Thyroid gland (tissue), 4 donors: ENCODE data around the gene AIG1.

ENCODE experiments used
- POLR2A ChIP-seq, 2 donors: fragments of 450-650 bp; IDR thresholded peaks; one replicate each; pipeline ENCODE4 v1.6.1; 2017; ENCODE audit warnings: antibody characterized with exemption in 2 of 2, mild to moderate bottlenecking in 2 of 2, moderate library complexity in 1 of 2
- TF ChIP-seq, protein P1 (sequence below), 6 experiments: fragments of 200-600 bp in 3 of 6; fragments of 450-650 bp in 3 of 6; sonication (generic) in 3 of 6; IDR thresholded peaks; one replicate each; pipeline ENCODE4 v1.5.1; 2016 to 2019; ENCODE audit warnings: antibody characterized with exemption in 6 of 6, mild to moderate bottlenecking in 2 of 6, inconsistent platforms in 1 of 6, moderate library complexity in 1 of 6

DNA sequence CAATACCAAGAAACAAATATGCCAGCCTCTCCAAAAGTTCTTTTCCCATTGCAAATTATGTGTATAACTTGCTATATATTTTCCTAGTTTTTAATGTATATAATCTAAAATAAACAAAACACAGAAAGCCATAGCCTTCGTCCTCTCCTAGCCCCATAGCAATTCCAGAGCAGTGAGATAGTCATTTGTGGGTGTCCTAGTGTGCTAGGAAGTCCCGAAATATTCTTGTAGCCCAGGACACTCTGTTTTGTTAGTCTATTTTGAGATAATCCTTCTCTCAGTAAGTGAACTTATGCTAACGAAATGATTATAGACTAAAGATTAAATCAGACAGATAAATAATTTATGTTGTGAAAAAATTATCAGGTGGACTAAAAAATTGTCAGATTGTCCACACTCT lies 90.7 kb downstream of the AIG1 start:
- TF ChIP-seq, protein P1, sequence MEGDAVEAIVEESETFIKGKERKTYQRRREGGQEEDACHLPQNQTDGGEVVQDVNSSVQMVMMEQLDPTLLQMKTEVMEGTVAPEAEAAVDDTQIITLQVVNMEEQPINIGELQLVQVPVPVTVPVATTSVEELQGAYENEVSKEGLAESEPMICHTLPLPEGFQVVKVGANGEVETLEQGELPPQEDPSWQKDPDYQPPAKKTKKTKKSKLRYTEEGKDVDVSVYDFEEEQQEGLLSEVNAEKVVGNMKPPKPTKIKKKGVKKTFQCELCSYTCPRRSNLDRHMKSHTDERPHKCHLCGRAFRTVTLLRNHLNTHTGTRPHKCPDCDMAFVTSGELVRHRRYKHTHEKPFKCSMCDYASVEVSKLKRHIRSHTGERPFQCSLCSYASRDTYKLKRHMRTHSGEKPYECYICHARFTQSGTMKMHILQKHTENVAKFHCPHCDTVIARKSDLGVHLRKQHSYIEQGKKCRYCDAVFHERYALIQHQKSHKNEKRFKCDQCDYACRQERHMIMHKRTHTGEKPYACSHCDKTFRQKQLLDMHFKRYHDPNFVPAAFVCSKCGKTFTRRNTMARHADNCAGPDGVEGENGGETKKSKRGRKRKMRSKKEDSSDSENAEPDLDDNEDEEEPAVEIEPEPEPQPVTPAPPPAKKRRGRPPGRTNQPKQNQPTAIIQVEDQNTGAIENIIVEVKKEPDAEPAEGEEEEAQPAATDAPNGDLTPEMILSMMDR (IDR thresholded peaks at IDR 0.05), result no peak
- TF ChIP-seq POLR2A (IDR thresholded peaks at IDR 0.05), result no peak
